ENCODE data around the gene DPH2. TPM values are rescaled to one million over a fixed set of nuclear protein-coding genes. Genes with fewer than 3 reads are reported as not detected.

DPH2 gene
- total RNA-seq, 3 donors from 2014 or later = 16.2 to 22.0 (median 18.3) TPM

GRCh38 chr1:43957407-43958040, 12.3 kb upstream of the DPH2 start:
- no peak for DNase-seq (ENCODE audit: low spot score in 2 of 2)
- Histone ChIP-seq H3K27me3 (no peaks in the 10 kb centered on the region), H3K27ac (no peak overlapping the region), H3K9me3 (no peaks in the 10 kb centered on the region), H3K4me3 (no peak overlapping the region), H3K4me1 (no peaks in the 10 kb centered on the region), H3K36me3 (no peaks in the 10 kb centered on the region)
- TF ChIP-seq POLR2AphosphoS5 (IDR thresholded peaks at IDR 0.05) (no peak), CTCF (IDR thresholded peaks at IDR 0.05) (no peak), POLR2A (IDR thresholded peaks at IDR 0.05) (no peak)
- intact Hi-C loops (cut with DNase I; ENCODE audit: low total_unique reads) = loop anchor here (10.0 kb wide), 1 partner anchor 1113 kb away; the partner anchor contains the start of gene ZNF691

- no peaks in the 10 kb centered on the region for H3K9me3 ChIP-seq
- no peak for DNase-seq (ENCODE audit: low spot score in 2 of 2)
- H3K4me1 ChIP-seq = no peaks in the 10 kb centered on the region
- TF ChIP-seq CTCF (IDR thresholded peaks at IDR 0.05) (no peak), POLR2AphosphoS5 (IDR thresholded peaks at IDR 0.05) (no peak), POLR2A (IDR thresholded peaks at IDR 0.05) (no peak)
- H3K27me3 ChIP-seq = no peaks in the 10 kb centered on the region
- intact Hi-C loops (cut with DNase I; ENCODE audit: low total_unique reads) = loop anchor here (10.0 kb wide), 1 partner anchor 1114 kb away; the partner anchor contains the start of gene ZNF691
- H3K36me3 ChIP-seq = no peaks in the 10 kb centered on the region
- no peak overlapping the region for H3K4me3 ChIP-seq
- no peak overlapping the region for H3K27ac ChIP-seq
Observed at GRCh38 chr1:43958351-43959255, 11.2 kb upstream of the DPH2 start.

- Histone ChIP-seq H3K4me3 (no peak overlapping the region), H3K9me3 (no peaks in the 10 kb centered on the region), H3K36me3 (no peaks in the 10 kb centered on the region), H3K4me1 (no peaks in the 10 kb centered on the region), H3K27me3 (no peaks in the 10 kb centered on the region), H3K27ac (no peak overlapping the region)
- TF ChIP-seq POLR2AphosphoS5 (IDR thresholded peaks at IDR 0.05) (no peak), POLR2A (IDR thresholded peaks at IDR 0.05) (no peak)
- DNase-seq (ENCODE audit: low spot score in 2 of 2) = no peak
- intact Hi-C loops (cut with DNase I; ENCODE audit: low total_unique reads) = no loop called here
Observed at GRCh38 chr1:43960798-43961197, 9.0 kb upstream of the DPH2 start.

GRCh38 chr1:43961692-43962091, 8.1 kb upstream of the DPH2 start:
- H3K27ac ChIP-seq = no peak overlapping the region
- H3K9me3 ChIP-seq = no peaks in the 10 kb centered on the region
- H3K36me3 ChIP-seq = no peaks in the 10 kb centered on the region
- TF ChIP-seq POLR2A (IDR thresholded peaks at IDR 0.05) (no peak), POLR2AphosphoS5 (IDR thresholded peaks at IDR 0.05) (no peak)
- no peak for DNase-seq (ENCODE audit: low spot score in 2 of 2)
- H3K4me1 ChIP-seq = no peaks in the 10 kb centered on the region
- no peak overlapping the region for H3K4me3 ChIP-seq
- intact Hi-C loops (cut with DNase I; ENCODE audit: low total_unique reads) = no loop called here
- H3K27me3 ChIP-seq = no peaks in the 10 kb centered on the region

- Histone ChIP-seq H3K4me1 (no peaks in the 10 kb centered on the region), H3K27ac (no peak overlapping the region), H3K27me3 (no peaks in the 10 kb centered on the region), H3K9me3 (no peaks in the 10 kb centered on the region), H3K36me3 (no peaks in the 10 kb centered on the region), H3K4me3 (no peak overlapping the region)
- DNase-seq (ENCODE audit: low spot score in 2 of 2) = no peak
- intact Hi-C loops (cut with DNase I; ENCODE audit: low total_unique reads) = no loop called here
- no peak for TF ChIP-seq CTCF (IDR thresholded peaks at IDR 0.05)
- TF ChIP-seq POLR2AphosphoS5 (IDR thresholded peaks at IDR 0.05) = no peak
- TF ChIP-seq POLR2A (IDR thresholded peaks at IDR 0.05) = no peak
Observed at GRCh38 chr1:43962324-43962723, 7.5 kb upstream of the DPH2 start.

- Histone ChIP-seq H3K27me3 (no peaks in the 10 kb centered on the region), H3K4me1 (no peaks in the 10 kb centered on the region), H3K4me3 (no peak overlapping the region), H3K9me3 (no peaks in the 10 kb centered on the region), H3K27ac (no peak overlapping the region), H3K36me3 (no peaks in the 10 kb centered on the region)
- TF ChIP-seq CTCF (IDR thresholded peaks at IDR 0.05) (no peak), POLR2AphosphoS5 (IDR thresholded peaks at IDR 0.05) (no peak), POLR2A (IDR thresholded peaks at IDR 0.05) (no peak)
- intact Hi-C loops (cut with DNase I; ENCODE audit: low total_unique reads) = no loop called here
- DNase-seq (ENCODE audit: low spot score in 2 of 2) = no peak
Observed at GRCh38 chr1:43963006-43963405, 6.8 kb upstream of the DPH2 start.

Measured in breast epithelium (tissue), 4 donors.